Activated CD4-positive, alpha-beta T cell treated with anti-CD3 and anti-CD28 coated beads for 4 hours (primary cell): ENCODE data around the gene BORCS6.
A peak's percentile ranks its signal among the peaks of the same experiment; 100 is the strongest.

Experiments
- DNase-seq, 2 donors: peaks; one replicate each; pipeline ENCODE4 v3.0.0-alpha.2; 2020

The BORCS6 gene

GRCh38 chr17:8153957-8154607 lies 35.9 kb downstream of the BORCS6 start:
- peak; percentile 85 to 87 for DNase-seq

GRCh38 chr17:8153525-8153956 lies 36.4 kb downstream of the BORCS6 start:
- DNase-seq = peak; percentile 57 to 65

GRCh38 chr17:8153031-8153451 lies 36.9 kb downstream of the BORCS6 start:
- DNase-seq = no peak

GRCh38 chr17:8152112-8152775 lies 37.7 kb downstream of the BORCS6 start, which contains the start of gene PER1:
Gene PER1, minus strand, starts transcription at chr17:8152404. Its CDS starts 1,698 bp downstream, at chr17:8150706.
- peak; percentile 85 to 87 for DNase-seq

GRCh38 chr17:8151641-8152111 lies 38.3 kb downstream of the BORCS6 start:
- DNase-seq = no peak

- peak; percentile 87 to 88 for DNase-seq
Observed at GRCh38 chr17:8151120-8151640, 38.8 kb downstream of the BORCS6 start.

GRCh38 chr17:8150194-8151119 lies 39.5 kb downstream of the BORCS6 start:
- no peak for DNase-seq

GRCh38 chr17:8149419-8150193 lies 40.4 kb downstream of the BORCS6 start:
- no peak for DNase-seq

GRCh38 chr17:8148560-8148959 lies 41.4 kb downstream of the BORCS6 start:
- DNase-seq = no peak

GRCh38 chr17:8147805-8148404 lies 42.1 kb downstream of the BORCS6 start:
- no peak for DNase-seq

GRCh38 chr17:8147141-8147804 lies 42.7 kb downstream of the BORCS6 start:
- no peak for DNase-seq

GRCh38 chr17:8146381-8147140 lies 43.4 kb downstream of the BORCS6 start:
- DNase-seq = no peak

GRCh38 chr17:8145811-8146210 lies 44.2 kb downstream of the BORCS6 start:
- DNase-seq = no peak

- DNase-seq = no peak
Observed at GRCh38 chr17:8144401-8145231, 45.4 kb downstream of the BORCS6 start.

GRCh38 chr17:8143581-8144400 lies 46.2 kb downstream of the BORCS6 start:
- no peak for DNase-seq

GRCh38 chr17:8142887-8143580 lies 46.9 kb downstream of the BORCS6 start:
- no peak for DNase-seq

- DNase-seq = no peak
Observed at GRCh38 chr17:8142158-8142886, 47.7 kb downstream of the BORCS6 start.
